SU-DHL-6 (cell line): ENCODE data around the gene TMEM168.

ENCODE experiments used
- CTCF ChIP-seq: fragments of 200-600 bp; sonication (generic); IDR thresholded peaks from one replicate; pipeline ENCODE4 v1.5.1; 2017; ENCODE audit warnings: antibody characterized with exemption, mild to moderate bottlenecking, low read length, moderate library complexity; ENCODE audit not compliant: insufficient read depth, poor library complexity, severe bottlenecking
- EZH2phosphoT487 ChIP-seq: fragments of 200-600 bp; sonication (generic), shearing (Covaris generic); conservative IDR thresholded peaks from 2 replicates; pipeline ENCODE4 v1.6.1; 2018; ENCODE audit warnings: mild to moderate bottlenecking, antibody characterized with exemption, low read length, moderate library complexity, mixed read lengths

- no peak for TF ChIP-seq CTCF
- TF ChIP-seq EZH2phosphoT487 = no peak
Measured at GRCh38 chr7:112777406-112777805, 12.8 kb downstream of the TMEM168 start.
